Glutamatergic neuron (in vitro differentiated cells): ENCODE results near the gene PGM2. TPM values are rescaled to one million over a fixed set of nuclear protein-coding genes. Genes with fewer than 3 reads are reported as not detected.
"Not testable (repeated sequence)": the region's sequence is repeated elsewhere in the genome, so short reads cannot be mapped to it uniquely, and the experiment has no call there.

ENCODE experiments used
- DNase-seq: peaks from one replicate; pipeline ENCODE4 v3.0.0; 2022
- H3K27ac Mint-ChIP-seq: one replicate; pipeline ENCODE4 v1.8.0; 2020; ENCODE audit warnings: mild to moderate bottlenecking, mixed read lengths, inconsistent platforms; ENCODE audit not compliant: unreplicated experiment
- H3K27me3 Mint-ChIP-seq: one replicate; pipeline ENCODE4 v1.8.0; 2020; ENCODE audit warnings: mild to moderate bottlenecking, moderate library complexity, mixed read lengths, inconsistent platforms; ENCODE audit not compliant: unreplicated experiment
- H3K36me3 Mint-ChIP-seq: one replicate; pipeline ENCODE4 v1.8.0; 2020; ENCODE audit warnings: mild to moderate bottlenecking, mixed read lengths, inconsistent platforms; ENCODE audit not compliant: unreplicated experiment
- H3K4me1 Mint-ChIP-seq: one replicate; pipeline ENCODE4 v1.8.0; 2020; ENCODE audit warnings: mild to moderate bottlenecking, low read depth, mixed read lengths, inconsistent platforms; ENCODE audit not compliant: unreplicated experiment
- H3K4me3 Mint-ChIP-seq: one replicate; pipeline ENCODE4 v1.8.0; 2020; ENCODE audit warnings: mild to moderate bottlenecking, mixed read lengths, inconsistent platforms; ENCODE audit not compliant: unreplicated experiment
- H3K9me3 Mint-ChIP-seq: one replicate; pipeline ENCODE4 v1.8.0; 2020; ENCODE audit warnings: mild to moderate bottlenecking, moderate library complexity, mixed read lengths, inconsistent platforms; ENCODE audit not compliant: unreplicated experiment
- long read RNA-seq: library from polyadenylated mRNA; unstranded; transcript quantifications from one replicate; pipeline ENCODE4 v2.0.0, GENCODE V29; 2020; ENCODE audit not compliant: unreplicated experiment
- total RNA-seq: library from RNA; stranded (reverse); fragmentation: NEBNext Ultra II Directional; extraction: Animal tissue kit (Norgen Biotek cat#: 25700); gene quantifications from one replicate; pipeline ENCODE4 v1.2.1, GENCODE V29; 2021; ENCODE audit not compliant: unreplicated experiment
- TF ChIP-seq, protein P1 (sequence below): fragments of 200-600 bp; sonication (generic); IDR thresholded peaks from one replicate; pipeline ENCODE4 v1.5.0; 2021; ENCODE audit not compliant: partially characterized antibody, unreplicated experiment

The PGM2 gene
- total RNA-seq = 8.8 TPM
- long read RNA-seq, partial matches to known transcripts = 0 of 5 reads
- long read RNA-seq, other reads (novel, unspliced or antisense) = 1 of 5 reads

DNA sequence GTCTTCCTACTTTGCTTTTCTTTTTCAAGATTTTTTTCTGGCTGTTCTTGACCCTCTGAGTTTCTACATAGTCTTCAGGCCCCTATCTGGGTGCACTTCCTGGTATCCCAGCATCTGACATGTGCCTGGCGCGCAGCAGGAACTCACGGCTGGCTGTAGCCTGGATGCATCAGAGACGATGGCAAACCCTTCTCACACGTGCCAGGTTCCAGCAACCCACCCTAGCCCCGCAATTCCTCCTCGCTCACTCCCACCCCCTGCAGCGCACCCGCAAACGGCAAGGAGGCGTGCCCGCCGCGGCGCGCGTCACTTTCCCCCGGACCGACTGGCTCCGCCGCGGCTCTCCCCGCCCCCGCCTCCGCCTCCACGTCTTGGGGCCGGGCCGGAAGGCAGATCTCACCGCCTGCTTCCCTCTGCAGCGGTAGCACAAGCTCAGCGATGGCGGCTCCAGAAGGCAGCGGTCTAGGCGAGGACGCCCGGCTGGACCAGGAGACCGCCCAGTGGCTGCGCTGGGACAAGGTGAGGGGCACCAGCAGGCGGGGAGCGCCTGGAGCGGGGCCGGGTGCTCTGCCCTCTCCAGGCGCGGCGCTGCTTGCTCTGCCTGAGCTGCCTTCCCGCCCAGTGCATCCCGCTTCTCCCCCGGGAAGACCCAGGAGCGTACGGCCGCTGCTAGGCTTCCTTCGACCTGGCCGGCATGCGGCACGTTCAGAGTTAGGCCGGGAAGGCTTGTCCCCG, at the start of gene PGM2:
PGM2 (plus strand) TSS at position 392 of the 735 bp plus-strand sequence; CDS start at position 439, 47 bp downstream.
- TF ChIP-seq, protein P1, sequence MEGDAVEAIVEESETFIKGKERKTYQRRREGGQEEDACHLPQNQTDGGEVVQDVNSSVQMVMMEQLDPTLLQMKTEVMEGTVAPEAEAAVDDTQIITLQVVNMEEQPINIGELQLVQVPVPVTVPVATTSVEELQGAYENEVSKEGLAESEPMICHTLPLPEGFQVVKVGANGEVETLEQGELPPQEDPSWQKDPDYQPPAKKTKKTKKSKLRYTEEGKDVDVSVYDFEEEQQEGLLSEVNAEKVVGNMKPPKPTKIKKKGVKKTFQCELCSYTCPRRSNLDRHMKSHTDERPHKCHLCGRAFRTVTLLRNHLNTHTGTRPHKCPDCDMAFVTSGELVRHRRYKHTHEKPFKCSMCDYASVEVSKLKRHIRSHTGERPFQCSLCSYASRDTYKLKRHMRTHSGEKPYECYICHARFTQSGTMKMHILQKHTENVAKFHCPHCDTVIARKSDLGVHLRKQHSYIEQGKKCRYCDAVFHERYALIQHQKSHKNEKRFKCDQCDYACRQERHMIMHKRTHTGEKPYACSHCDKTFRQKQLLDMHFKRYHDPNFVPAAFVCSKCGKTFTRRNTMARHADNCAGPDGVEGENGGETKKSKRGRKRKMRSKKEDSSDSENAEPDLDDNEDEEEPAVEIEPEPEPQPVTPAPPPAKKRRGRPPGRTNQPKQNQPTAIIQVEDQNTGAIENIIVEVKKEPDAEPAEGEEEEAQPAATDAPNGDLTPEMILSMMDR = no peak
- H3K4me3 Mint-ChIP-seq = peak within 1 kb of the TSS; percentile 97
- H3K9me3 Mint-ChIP-seq = peaks cover 3% of the 10 kb centered on the region
- DNase-seq = peak; percentile 82
- H3K27me3 Mint-ChIP-seq = peaks cover 9% of the 10 kb centered on the region
- peak within 1 kb of the TSS; percentile 9 for H3K27ac Mint-ChIP-seq
- no peaks in the 10 kb centered on the region for H3K36me3 Mint-ChIP-seq
- H3K4me1 Mint-ChIP-seq = peaks cover 4% of the 10 kb centered on the region

DNA sequence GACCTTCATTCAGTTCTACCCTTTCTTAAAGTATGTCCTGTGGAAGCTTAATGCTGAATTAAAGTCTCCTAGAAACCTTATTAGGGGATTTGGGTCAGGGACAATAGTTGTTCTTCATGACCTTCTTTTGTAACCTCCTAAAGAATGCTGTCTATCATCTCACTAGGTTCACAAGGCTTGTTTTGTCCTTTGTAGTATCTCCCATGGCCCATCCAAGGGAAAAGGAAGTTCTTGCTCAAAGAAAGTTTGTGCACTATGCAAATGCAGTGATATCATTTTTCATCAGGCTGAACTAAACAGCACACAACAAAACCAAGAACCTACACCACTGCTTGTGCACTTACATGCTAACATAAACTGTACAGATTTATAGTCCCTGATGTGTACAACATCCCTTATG, 46.6 kb upstream of the PGM2 start:
- TF ChIP-seq, protein P1 = no peak
- Mint-ChIP-seq H3K27me3 (peaks cover 4% of the 10 kb centered on the region), H3K36me3 (peaks cover 7% of the 10 kb centered on the region), H3K27ac (no peak overlapping the region), H3K9me3 (peaks cover 4% of the 10 kb centered on the region), H3K4me3 (no peak overlapping the region), H3K4me1 (no peaks in the 10 kb centered on the region)
- no peak for DNase-seq

DNA sequence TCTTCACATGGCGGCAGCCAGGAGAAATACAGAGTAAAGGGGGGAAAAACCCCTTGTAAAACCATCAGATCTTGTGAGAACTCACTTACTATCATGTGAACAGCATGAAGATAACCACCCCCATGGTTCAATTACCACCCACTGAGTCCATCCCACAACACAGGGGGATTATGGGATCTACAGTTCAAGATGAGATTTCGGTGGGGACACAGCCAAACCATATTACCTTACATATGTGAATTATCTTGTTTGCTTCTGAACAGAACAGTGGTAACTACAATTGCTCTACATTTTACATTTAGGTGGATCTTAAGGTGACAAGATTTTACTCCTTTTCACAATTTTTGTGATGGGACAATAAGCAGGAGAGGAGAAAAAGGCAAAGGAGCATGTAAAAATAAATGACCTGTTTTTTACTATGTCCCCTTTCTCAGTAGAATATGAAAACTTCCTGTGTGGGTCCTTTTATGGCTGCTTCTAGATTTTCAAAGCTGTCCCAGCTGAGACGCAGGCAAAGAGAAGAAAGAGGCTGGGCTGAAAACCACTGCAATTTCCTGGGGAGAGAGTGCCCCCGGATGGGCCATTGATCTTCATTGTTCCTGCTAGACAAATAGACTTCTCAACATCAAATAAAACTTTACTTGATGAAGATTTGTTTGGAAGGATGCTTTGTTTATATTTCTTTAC, 45.9 kb upstream of the PGM2 start:
- no peak for DNase-seq
- Mint-ChIP-seq H3K4me3 (no peak overlapping the region), H3K9me3 (peaks cover 4% of the 10 kb centered on the region), H3K4me1 (peaks cover 3% of the 10 kb centered on the region), H3K27ac (no peak overlapping the region), H3K27me3 (peaks cover 4% of the 10 kb centered on the region), H3K36me3 (peaks cover 10% of the 10 kb centered on the region)
- TF ChIP-seq, protein P1 = no peak

DNA sequence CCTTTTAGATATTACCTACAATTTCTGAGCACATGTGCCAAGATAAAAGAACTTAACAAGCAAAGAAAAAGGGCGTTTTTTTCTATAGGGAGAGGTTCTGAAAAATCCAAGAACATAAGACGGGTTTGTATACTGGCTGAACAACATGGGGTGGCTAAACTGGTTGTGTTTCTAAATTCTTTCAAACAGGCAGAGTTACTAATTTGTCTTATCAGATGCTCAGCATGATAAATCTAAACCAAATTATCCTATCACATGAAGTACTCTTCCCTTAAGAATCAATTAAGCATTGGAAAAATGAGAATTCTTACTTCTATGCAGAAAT, 45.4 kb upstream of the PGM2 start:
- no peak overlapping the region for H3K27ac Mint-ChIP-seq
- peaks cover 3% of the 10 kb centered on the region for H3K4me1 Mint-ChIP-seq
- peaks cover 4% of the 10 kb centered on the region for H3K27me3 Mint-ChIP-seq
- no peak for DNase-seq
- H3K4me3 Mint-ChIP-seq = no peak overlapping the region
- TF ChIP-seq, protein P1 = no peak
- H3K36me3 Mint-ChIP-seq = peaks cover 12% of the 10 kb centered on the region
- peaks cover 4% of the 10 kb centered on the region for H3K9me3 Mint-ChIP-seq

DNA sequence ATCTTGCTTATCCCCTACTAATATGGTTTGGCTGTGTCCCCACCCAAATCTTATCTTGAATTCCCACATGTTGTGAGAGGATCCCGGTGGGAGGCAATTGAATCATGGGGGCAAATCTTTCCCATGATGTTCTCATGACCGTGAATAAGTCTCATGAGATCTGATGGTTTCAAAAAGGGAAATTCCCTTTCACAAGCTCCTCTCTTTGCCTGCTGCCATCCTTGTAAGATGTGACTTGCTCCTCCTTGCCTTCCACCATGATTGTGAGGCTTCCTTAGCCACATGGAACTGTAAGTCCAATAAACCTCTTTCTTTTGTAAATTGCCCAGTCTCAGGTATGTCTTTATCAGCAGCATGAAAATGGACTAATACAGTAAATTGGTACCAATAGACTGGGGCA, 40.2 kb upstream of the PGM2 start:
- not testable (repeated sequence) for H3K27ac Mint-ChIP-seq, H3K27me3 Mint-ChIP-seq, H3K9me3 Mint-ChIP-seq, DNase-seq, H3K4me1 Mint-ChIP-seq, H3K4me3 Mint-ChIP-seq, H3K36me3 Mint-ChIP-seq

DNA sequence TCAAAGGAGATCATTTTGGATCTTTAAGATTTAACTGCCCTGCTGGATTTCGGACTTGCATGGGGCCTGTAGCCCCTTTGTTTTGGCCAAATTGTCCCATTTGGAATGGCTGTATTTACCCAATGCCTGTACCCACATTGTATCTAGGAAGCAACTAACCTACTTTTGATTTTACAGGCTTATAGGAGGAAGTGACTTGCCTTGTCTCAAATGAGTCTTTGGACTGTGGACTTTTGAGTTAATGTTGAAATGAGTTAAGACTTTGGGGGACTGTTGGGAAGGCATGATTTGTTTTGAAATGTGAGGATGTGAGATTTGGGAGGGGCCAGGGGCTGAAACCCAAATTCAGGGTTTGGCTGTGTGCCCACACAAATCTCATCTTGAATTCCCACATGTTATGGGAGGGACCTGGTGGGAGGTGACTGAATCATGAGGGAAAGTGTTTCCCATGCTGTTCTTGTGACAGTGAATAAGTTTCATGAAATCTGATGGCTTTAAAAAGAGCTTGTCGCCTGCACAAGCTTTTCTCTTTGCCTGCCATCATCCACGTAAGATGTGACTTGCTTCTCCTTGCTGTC, 38.5 kb upstream of the PGM2 start:
- not testable (repeated sequence) for H3K9me3 Mint-ChIP-seq, H3K27me3 Mint-ChIP-seq, H3K4me1 Mint-ChIP-seq, H3K27ac Mint-ChIP-seq, DNase-seq, H3K4me3 Mint-ChIP-seq
- peaks cover 13% of the 10 kb centered on the region for H3K36me3 Mint-ChIP-seq
